Measurements from ENCODE around the gene SZT2. TPM values are rescaled to one million over a fixed set of nuclear protein-coding genes. Genes with fewer than 3 reads are reported as not detected.

The SZT2 gene
- total and polyA plus RNA-seq, 2 of the 13 experiments (the other 11 are each of a cell fraction or from before 2014, with no cell fraction given): 8.0 to 8.8 TPM

DNA sequence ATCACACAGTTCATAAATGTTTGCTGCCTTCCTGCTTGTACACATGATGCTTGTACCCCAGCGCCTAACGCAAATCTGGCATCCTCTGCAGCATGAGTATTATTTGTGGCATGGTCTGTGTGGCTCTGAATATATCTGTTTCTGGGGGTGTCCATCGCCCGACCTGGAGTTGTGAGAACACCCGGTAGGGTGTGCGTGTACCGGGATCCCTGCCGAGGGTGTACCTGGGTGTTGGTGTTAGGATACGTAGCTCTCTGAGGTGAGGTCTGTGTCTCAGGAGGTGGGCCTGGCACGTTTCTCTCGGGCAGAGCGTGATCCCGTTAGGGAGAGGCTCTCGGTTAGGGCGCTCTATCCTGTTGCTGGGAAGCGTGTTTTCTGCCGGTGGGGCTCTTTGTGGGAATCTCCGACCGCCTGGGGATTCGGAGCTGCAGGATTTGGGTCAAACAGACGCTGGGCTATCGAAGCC is 41.3 kb upstream of the SZT2 start (continued):
- TF ChIP-seq XBP1 (CRISPR knock-in tag; IDR thresholded peaks at IDR 0.05) (no peak), ZNF512B (CRISPR knock-in tag; IDR thresholded peaks at IDR 0.05; ENCODE audit: borderline replicate concordance) (no peak), ATF7 (IDR thresholded peaks at IDR 0.05) (no peak), ATF7 (CRISPR knock-in tag; IDR thresholded peaks at IDR 0.05) (no peak), XRCC5 (optimal IDR thresholded peaks at IDR 0.05; ENCODE audit: low read length) (no peak), FOXO1 (CRISPR knock-in tag; IDR thresholded peaks at IDR 0.05) (no peak), ZBTB38 (CRISPR knock-in tag; IDR thresholded peaks at IDR 0.05) (no peak), ELK4 (CRISPR knock-in tag; IDR thresholded peaks at IDR 0.05; ENCODE audit: borderline replicate concordance) (no peak), DNMT1 (CRISPR knock-in tag; IDR thresholded peaks at IDR 0.05) (no peak), IKZF5 (CRISPR knock-in tag; IDR thresholded peaks at IDR 0.05) (no peak), PRPF4 (IDR thresholded peaks at IDR 0.05; ENCODE audit: low read depth, low read length, poor library complexity, severe bottlenecking) (no peak), ZNF598 (CRISPR knock-in tag; IDR thresholded peaks at IDR 0.05; ENCODE audit: borderline replicate concordance) (peak; percentile 67; the same call in 1 of the 2 replicates), ZNF780A (CRISPR knock-in tag; IDR thresholded peaks at IDR 0.05) (no peak), ADNP (CRISPR knock-in tag; IDR thresholded peaks at IDR 0.05) (no peak), ZSCAN21 (CRISPR knock-in tag; IDR thresholded peaks at IDR 0.05; ENCODE audit: borderline replicate concordance) (no peak), ETS1 (CRISPR knock-in tag; IDR thresholded peaks at IDR 0.05) (no peak), ETV6 (CRISPR knock-in tag; conservative IDR thresholded peaks at IDR 0.05) (no peak; the same call in 1 of the 2 replicates)
- TF ChIP-seq, protein P1, sequence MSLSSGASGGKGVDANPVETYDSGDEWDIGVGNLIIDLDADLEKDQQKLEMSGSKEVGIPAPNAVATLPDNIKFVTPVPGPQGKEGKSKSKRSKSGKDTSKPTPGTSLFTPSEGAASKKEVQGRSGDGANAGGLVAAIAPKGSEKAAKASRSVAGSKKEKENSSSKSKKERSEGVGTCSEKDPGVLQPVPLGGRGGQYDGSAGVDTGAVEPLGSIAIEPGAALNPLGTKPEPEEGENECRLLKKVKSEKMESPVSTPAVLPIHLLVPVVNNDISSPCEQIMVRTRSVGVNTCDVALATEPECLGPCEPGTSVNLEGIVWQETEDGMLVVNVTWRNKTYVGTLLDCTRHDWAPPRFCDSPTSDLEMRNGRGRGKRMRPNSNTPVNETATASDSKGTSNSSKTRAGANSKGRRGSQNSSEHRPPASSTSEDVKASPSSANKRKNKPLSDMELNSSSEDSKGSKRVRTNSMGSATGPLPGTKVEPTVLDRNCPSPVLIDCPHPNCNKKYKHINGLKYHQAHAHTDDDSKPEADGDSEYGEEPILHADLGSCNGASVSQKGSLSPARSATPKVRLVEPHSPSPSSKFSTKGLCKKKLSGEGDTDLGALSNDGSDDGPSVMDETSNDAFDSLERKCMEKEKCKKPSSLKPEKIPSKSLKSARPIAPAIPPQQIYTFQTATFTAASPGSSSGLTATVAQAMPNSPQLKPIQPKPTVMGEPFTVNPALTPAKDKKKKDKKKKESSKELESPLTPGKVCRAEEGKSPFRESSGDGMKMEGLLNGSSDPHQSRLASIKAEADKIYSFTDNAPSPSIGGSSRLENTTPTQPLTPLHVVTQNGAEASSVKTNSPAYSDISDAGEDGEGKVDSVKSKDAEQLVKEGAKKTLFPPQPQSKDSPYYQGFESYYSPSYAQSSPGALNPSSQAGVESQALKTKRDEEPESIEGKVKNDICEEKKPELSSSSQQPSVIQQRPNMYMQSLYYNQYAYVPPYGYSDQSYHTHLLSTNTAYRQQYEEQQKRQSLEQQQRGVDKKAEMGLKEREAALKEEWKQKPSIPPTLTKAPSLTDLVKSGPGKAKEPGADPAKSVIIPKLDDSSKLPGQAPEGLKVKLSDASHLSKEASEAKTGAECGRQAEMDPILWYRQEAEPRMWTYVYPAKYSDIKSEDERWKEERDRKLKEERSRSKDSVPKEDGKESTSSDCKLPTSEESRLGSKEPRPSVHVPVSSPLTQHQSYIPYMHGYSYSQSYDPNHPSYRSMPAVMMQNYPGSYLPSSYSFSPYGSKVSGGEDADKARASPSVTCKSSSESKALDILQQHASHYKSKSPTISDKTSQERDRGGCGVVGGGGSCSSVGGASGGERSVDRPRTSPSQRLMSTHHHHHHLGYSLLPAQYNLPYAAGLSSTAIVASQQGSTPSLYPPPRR (CRISPR knock-in tag; IDR thresholded peaks at IDR 0.05; ENCODE audit: borderline replicate concordance): no peak; the same call in 1 of the 2 replicates
- TF ChIP-seq, protein P2, sequence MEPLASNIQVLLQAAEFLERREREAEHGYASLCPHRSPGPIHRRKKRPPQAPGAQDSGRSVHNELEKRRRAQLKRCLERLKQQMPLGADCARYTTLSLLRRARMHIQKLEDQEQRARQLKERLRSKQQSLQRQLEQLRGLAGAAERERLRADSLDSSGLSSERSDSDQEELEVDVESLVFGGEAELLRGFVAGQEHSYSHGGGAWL (CRISPR knock-in tag; IDR thresholded peaks at IDR 0.05): 0 out of 2 replicates have a peak, but pooled peaks have one; percentile 47
